ENCODE measurements around the gene FTL. TPM values are rescaled to one million over a fixed set of nuclear protein-coding genes. Genes with fewer than 3 reads are reported as not detected.

The FTL gene
- total RNA-seq, 2 experiments from 2014 or later = 616 to 627 TPM

DNA sequence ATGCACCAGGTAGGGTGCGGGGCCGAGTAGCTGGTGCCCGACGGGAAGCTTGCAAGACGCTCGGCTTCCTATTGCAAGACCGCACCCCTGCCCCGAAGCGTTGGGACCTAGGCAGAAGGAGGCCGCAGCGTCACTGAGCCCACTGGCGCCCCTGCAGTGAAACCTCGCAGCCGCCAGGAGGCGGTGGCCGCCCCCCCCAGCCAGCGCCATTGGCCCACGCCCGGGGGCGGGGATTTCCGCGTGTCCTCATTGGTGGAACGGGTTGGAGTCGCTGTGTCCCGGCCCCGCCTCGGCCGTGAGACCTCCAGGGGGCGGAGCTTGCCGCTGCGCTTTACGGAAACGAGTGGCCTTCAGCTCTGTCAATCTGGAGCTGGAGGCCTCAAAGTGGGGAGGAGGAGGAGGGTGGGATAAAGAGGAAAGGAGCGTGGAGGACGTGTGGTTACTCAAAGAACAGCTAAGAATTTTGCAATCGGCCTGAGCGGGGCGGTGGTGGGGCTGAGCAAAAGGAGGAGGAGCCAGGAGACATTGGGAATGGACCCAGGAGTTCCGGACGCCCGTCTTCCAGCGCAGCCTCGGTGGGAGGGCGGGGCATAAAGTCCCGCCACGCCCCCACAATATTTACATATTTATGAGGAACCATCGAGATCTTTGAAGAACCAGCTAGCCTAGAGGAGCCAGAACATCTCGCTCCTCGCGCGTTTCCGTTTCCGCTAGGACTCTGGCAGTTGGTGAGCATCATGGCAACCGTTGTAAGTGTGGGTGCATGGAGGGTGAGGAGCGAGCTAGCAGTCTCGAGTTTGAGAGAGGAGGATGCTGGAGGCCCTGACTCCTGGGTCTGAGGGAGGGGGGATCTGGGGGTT, 28.3 kb downstream of the FTL start, which contains the start of the genes GYS1 and RUVBL2:
Gene GYS1 (minus strand): TSS at position 135 of the 860 bp plus-strand sequence. CDS start 197 bp downstream, outside the sequence.
Gene RUVBL2 (plus strand): TSS at position 713 of the 860 bp plus-strand sequence. CDS start 25 bp downstream, at position 738.
- ATAC-seq (ENCODE audit: poor library complexity) (peak; percentile 92), DNase-seq (peak; percentile 98 to 100 (median 99))
- peak; percentile 97 for TF ChIP-seq CTCF (IDR thresholded peaks at IDR 0.05)
- ChIA-PET POLR2A (interaction anchor here (0.6 to 3.3 kb wide), 52 partner anchors 10 to 1719 kb away, joined by 3 to 41 read pairs (median 4); partner anchors contain the start of genes AKT1S1, AP2A1, ATF5 and BAX), CTCF (interaction anchor here (0.6 to 2.4 kb wide), 34 partner anchors 9 to 724 kb away, joined by 3 to 15 read pairs (median 4); partner anchors contain the start of genes BAX, FTL, LIN7B and NUCB1)
- no peaks in the 10 kb centered on the region for H3K9me3 ChIP-seq (ENCODE audit: control insufficient read depth in 1 of 2, insufficient read depth in 1 of 2, low read length in 2 of 2)
- Mint-ChIP-seq H3K27ac (peak within 1 kb of the TSS; percentile 90), H3K36me3 (ENCODE audit: low read depth) (peaks cover 29% of the 10 kb centered on the region), H3K4me3 (peak within 1 kb of the TSS; percentile 92), H3K9me3 (no peaks in the 10 kb centered on the region), H3K27me3 (no peaks in the 10 kb centered on the region), H3K4me1 (ENCODE audit: low read depth) (peaks cover 46% of the 10 kb centered on the region)
- peak within 1 kb of the TSS; percentile 84 for H3K4me3 ChIP-seq (ENCODE audit: low read length)
- intact Hi-C loops (cut with DNase I, micrococcal nuclease) = loop anchor here (2.0 to 10.0 kb wide), 9 partner anchors 25 to 629 kb away; partner anchors contain the start of genes CYTH2 (in 1 of the 2), DHDH (in 1 of the 2), IZUMO1 (in 1 of the 2) and SLC17A7 (in 1 of the 2)
- H3K27me3 ChIP-seq (ENCODE audit: control insufficient read depth in 1 of 2, insufficient read depth in 2 of 2, low read length in 2 of 2) = no peaks in the 10 kb centered on the region
- H3K4me1 ChIP-seq (ENCODE audit: insufficient read depth, low read length) = peaks cover 43% of the 10 kb centered on the region
- peaks cover 7% of the 10 kb centered on the region for H3K36me3 ChIP-seq (ENCODE audit: insufficient read depth, low read length)
- H3K27ac ChIP-seq (ENCODE audit: low read depth in 1 of 2, low read length in 2 of 2) = peak within 1 kb of the TSS; percentile 82 to 83

DNA sequence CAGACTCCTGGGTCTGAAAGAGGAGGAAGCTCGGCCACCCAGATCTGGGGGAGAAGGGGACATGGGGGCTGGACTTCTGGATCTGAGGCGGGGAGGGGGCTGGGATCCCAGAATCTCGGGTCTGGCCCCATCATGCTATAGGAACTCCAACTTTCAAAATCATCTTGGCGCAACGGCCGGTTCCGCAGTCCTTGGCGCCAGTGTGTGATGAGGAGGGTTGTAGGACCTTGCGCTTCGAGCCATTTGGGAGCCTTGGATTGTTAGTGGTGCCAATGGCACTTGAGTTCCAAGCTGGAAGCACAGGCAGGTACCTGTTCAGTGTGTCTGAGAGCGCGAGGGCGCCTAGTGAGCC, 28.9 kb downstream of the FTL start:
- Histone ChIP-seq H3K4me1 (ENCODE audit: insufficient read depth, low read length) (peaks cover 43% of the 10 kb centered on the region), H3K27me3 (ENCODE audit: control insufficient read depth in 1 of 2, insufficient read depth in 2 of 2, low read length in 2 of 2) (no peaks in the 10 kb centered on the region), H3K4me3 (ENCODE audit: low read length) (peak overlapping the region; percentile 84), H3K27ac (ENCODE audit: low read depth in 1 of 2, low read length in 2 of 2) (peak overlapping the region; percentile 82 to 83), H3K36me3 (ENCODE audit: insufficient read depth, low read length) (peaks cover 2% of the 10 kb centered on the region), H3K9me3 (ENCODE audit: control insufficient read depth in 1 of 2, insufficient read depth in 1 of 2, low read length in 2 of 2) (no peaks in the 10 kb centered on the region)
- Mint-ChIP-seq H3K9me3 (no peaks in the 10 kb centered on the region), H3K27ac (peak overlapping the region; percentile 90), H3K4me1 (ENCODE audit: low read depth) (peaks cover 46% of the 10 kb centered on the region), H3K36me3 (ENCODE audit: low read depth) (peaks cover 24% of the 10 kb centered on the region), H3K4me3 (peak overlapping the region; percentile 92), H3K27me3 (no peaks in the 10 kb centered on the region)
- TF ChIP-seq CTCF (IDR thresholded peaks at IDR 0.05) = no peak
- no peak for ATAC-seq (ENCODE audit: poor library complexity)
- ChIA-PET CTCF (interaction anchor here (0.7 to 2.4 kb wide), 14 partner anchors 9 to 724 kb away, joined by 3 to 15 read pairs (median 4); partner anchors contain the start of genes BAX, LIN7B and NUCB1), POLR2A (interaction anchor here (0.8 to 3.3 kb wide), 41 partner anchors 11 to 1720 kb away, joined by 3 to 41 read pairs (median 4); partner anchors contain the start of genes AKT1S1, AP2A1, ATF5 and BAX)
- intact Hi-C loops (cut with DNase I, micrococcal nuclease) = loop anchor here (5.0 to 10.0 kb wide), 6 partner anchors 133 to 629 kb away; partner anchors contain the start of genes IZUMO1 (in 1 of the 2), SLC17A7 (in 1 of the 2), SYNGR4 (in 1 of the 2) and TMEM143 (in 1 of the 2)
- no peak for DNase-seq

GRCh38 chr19:48997972-48998371, 32.9 kb downstream of the FTL start:
- DNase-seq (peak in 12 of 14 experiments; percentile 22 to 66 (median 42)), ATAC-seq (ENCODE audit: poor library complexity) (no peak)
- Histone ChIP-seq H3K27me3 (ENCODE audit: control insufficient read depth in 1 of 2, insufficient read depth in 2 of 2, low read length in 2 of 2) (no peaks in the 10 kb centered on the region), H3K9me3 (ENCODE audit: control insufficient read depth in 1 of 2, insufficient read depth in 1 of 2, low read length in 2 of 2) (no peaks in the 10 kb centered on the region), H3K4me1 (ENCODE audit: insufficient read depth, low read length) (peaks cover 23% of the 10 kb centered on the region), H3K36me3 (ENCODE audit: insufficient read depth, low read length) (peaks cover 2% of the 10 kb centered on the region), H3K4me3 (ENCODE audit: low read length) (no peak overlapping the region), H3K27ac (ENCODE audit: low read depth in 1 of 2, low read length in 2 of 2) (no peak overlapping the region)
- H3K27ac Mint-ChIP-seq = no peak overlapping the region
- CTCF ChIA-PET = interaction anchor here (1.6 kb wide), 1 partner anchor 109 kb away, joined by 5 read pairs; no protein-coding TSS in a partner anchor
- POLR2A ChIA-PET = no interaction called here
- no peaks in the 10 kb centered on the region for H3K27me3 Mint-ChIP-seq
- intact Hi-C loops (cut with DNase I, micrococcal nuclease) = loop anchor here in 1 of 2 experiments (5.0 to 10.0 kb wide), 4 partner anchors 84 to 633 kb away; partner anchors contain the start of genes SLC17A7, SYNGR4 and TMEM143
- H3K4me3 Mint-ChIP-seq = no peak overlapping the region
- H3K9me3 Mint-ChIP-seq = no peaks in the 10 kb centered on the region
- H3K4me1 Mint-ChIP-seq (ENCODE audit: low read depth) = peaks cover 35% of the 10 kb centered on the region
- H3K36me3 Mint-ChIP-seq (ENCODE audit: low read depth) = peaks cover 18% of the 10 kb centered on the region
- TF ChIP-seq CTCF (IDR thresholded peaks at IDR 0.05) = peak; percentile 33

Measured in CD4-positive, alpha-beta T cell (primary cell).